ENCODE measurements around the gene NDUFS5. TPM values are rescaled to one million over a fixed set of nuclear protein-coding genes. Genes with fewer than 3 reads are reported as not detected.
"Not testable (repeated sequence)": the region's sequence is repeated elsewhere in the genome, so short reads cannot be mapped to it uniquely, and the experiment has no call there.

Gene NDUFS5
- 427 and 450 TPM in 2 replicates for total RNA-seq (2014; rRNA removed; shearing (Covaris generic))

- DNase-seq (ENCODE audit: low spot score) = peak; percentile 94
Observed at GRCh38 chr1:39026051-39026865, at the start of gene NDUFS5. Gene NDUFS5, plus strand, starts transcription at chr1:39026350. Its CDS starts 2,375 bp downstream, at chr1:39028725.

- DNase-seq (ENCODE audit: low spot score) = not testable (repeated sequence)
Observed at GRCh38 chr1:38977399-38978244, 48.5 kb upstream of the NDUFS5 start.

- not testable (repeated sequence) for DNase-seq (ENCODE audit: low spot score)
Observed at GRCh38 chr1:38978245-38978542, 48.0 kb upstream of the NDUFS5 start.

DNA sequence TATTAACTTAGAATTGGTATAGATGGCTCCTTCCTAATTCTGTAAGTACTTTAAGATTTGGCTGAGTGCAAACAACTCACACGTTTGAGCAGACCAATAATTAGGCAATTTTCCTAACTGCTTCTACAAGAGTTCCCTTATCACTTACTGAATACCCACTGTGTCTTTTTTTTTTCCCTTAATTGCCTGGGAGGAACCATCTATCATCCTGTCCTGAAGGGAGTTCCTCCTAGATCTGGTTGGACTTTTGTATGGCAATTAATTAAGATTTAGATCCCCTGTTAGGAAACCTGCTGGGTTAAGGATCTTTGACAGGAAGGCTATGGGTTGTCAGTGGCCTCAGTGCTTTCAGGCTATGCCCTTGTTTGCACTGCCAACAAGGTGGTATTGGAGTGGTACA lies 46.8 kb upstream of the NDUFS5 start:
- not testable (repeated sequence) for DNase-seq (ENCODE audit: low spot score)

- no peak for DNase-seq (ENCODE audit: low spot score)
Observed at GRCh38 chr1:38989979-38990378, 36.2 kb upstream of the NDUFS5 start.

- DNase-seq (ENCODE audit: low spot score) = peak; percentile 49
Observed at GRCh38 chr1:38990386-38990737, 35.8 kb upstream of the NDUFS5 start.

GRCh38 chr1:38990738-38991637 lies 35.2 kb upstream of the NDUFS5 start, which contains the start of gene AKIRIN1:
Gene AKIRIN1, plus strand, starts transcription at chr1:38991276. Its CDS starts 105 bp downstream, at chr1:38991381.
- DNase-seq (ENCODE audit: low spot score) = peak; percentile 96

DNA sequence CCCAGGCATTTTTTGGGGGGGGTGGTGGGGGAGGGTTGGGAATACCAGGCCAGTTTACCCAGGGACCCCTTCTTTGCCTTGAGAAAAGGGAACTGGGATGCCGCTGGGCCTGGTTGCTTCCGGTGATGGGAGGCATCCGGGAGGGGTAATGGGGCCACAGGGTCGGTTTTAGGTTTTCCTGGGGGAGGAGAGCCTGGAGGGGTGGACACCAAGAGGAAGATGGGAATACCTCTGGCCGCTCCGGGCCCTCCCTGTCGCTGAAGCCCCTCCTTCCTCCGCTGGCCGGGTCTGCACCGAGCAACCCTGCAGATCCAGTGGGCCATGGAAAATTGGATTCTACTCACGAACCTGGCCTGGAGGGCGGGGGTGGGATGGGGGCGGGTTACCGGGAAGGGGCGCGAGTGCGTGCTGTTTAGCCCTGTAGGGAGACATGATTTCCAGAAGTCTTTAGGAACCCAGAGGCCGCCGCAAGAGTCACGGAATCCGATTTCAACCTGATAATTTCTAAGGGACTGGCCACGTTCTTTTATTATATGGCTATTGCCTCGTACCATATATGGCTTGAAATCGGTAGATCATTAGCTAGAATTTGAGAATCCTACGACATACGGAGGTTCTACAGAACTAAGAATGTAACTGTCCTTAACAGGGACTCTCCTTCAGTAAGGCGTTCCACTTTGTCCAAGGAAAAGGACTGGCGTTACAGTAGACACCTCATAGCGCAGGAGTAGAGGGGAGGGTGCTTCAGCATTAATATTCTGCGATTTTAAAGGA lies 34.3 kb upstream of the NDUFS5 start:
- peak; percentile 39 for DNase-seq (ENCODE audit: low spot score)

- peak; percentile 35 for DNase-seq (ENCODE audit: low spot score)
Observed at GRCh38 chr1:38992412-38993111, 33.6 kb upstream of the NDUFS5 start.

GRCh38 chr1:38994196-38994595 lies 32.0 kb upstream of the NDUFS5 start:
- no peak for DNase-seq (ENCODE audit: low spot score)

DNA sequence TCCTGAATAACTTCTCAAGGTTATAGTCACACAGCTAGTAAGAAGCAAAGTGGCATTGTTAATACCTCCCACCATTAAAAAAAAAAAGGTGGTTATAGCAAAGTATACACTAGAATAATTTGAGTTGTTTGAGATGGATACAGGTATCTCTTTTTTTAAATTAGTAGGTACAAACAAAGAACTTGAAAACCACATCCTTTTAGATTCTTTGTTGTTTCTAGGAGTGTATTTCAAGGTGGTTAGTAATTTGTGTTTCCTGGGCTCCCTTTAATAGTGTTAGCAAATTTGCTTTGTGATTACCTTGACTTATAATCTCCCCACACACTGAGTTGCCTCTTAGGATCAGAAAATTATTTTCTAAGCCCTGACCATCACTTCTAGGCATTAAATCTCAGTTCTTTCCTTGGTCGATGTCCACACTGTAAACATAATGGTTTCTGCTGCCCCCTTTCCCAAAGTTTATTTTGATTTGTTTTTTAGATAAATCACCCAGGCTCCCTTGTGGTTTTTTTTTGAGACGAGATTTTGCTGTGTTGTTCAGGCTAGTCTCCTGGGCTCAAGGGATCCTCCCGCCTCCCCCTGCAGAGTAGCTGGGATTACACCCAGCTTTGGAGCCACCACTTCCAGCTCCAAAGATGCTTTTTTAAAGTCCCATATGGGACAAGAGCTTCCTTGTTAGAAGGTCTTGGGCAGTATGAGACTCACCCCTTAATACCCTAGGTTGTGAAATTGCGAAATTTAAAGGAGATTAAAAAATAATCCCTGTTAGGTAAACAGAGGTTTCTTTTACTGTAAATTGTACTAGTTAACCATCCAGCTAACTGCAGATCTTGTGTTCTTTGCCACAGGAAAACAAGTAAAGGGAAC lies 28.9 kb upstream of the NDUFS5 start:
- no peak for DNase-seq (ENCODE audit: low spot score)

- DNase-seq (ENCODE audit: low spot score) = no peak
Observed at GRCh38 chr1:38997901-38998190, 28.3 kb upstream of the NDUFS5 start.

DNA sequence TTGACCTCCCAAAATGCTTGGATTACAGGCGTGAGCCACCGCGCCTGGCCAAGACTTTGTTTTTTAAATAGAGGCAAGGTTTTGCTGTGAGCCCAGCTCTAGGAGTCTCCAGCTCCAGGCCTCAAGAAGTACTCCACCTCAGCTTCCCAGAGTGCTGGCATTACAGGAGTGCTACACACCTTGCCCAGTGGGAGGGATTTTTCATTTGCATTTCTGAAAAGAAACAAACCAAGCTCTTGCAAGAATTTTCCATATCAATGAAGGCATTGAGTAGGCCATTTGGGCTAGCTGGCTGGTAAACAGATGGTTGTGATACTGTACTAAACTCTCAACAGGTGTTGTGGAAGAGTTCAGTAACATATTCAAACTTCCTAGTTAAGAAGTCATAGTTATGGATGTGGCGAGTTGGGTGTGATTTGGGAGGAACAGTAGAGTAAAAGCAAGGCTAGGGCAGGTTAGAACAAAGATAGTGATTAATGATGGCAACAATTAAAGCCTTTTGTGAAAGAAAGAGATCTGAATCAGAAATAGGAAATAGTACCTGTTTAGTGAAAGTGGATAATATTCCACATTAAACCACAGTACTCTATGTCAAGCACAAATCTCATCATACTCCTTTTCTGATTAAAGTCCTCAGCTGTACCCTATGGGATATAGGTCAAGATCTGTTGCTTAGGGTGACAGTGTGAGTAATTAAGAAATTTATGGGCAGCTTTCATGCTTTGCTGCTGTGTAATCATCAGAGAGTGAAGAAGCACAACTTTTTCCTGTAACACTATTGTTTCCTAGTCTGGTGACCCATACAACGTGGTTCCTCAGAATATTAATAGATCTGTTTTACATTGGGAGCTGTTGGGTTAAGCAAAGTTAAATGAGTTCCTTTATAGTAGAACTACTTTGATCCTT lies 24.4 kb upstream of the NDUFS5 start:
- DNase-seq (ENCODE audit: low spot score) = no peak

GRCh38 chr1:39003281-39003680 lies 22.9 kb upstream of the NDUFS5 start:
- DNase-seq (ENCODE audit: low spot score) = no peak

DNA sequence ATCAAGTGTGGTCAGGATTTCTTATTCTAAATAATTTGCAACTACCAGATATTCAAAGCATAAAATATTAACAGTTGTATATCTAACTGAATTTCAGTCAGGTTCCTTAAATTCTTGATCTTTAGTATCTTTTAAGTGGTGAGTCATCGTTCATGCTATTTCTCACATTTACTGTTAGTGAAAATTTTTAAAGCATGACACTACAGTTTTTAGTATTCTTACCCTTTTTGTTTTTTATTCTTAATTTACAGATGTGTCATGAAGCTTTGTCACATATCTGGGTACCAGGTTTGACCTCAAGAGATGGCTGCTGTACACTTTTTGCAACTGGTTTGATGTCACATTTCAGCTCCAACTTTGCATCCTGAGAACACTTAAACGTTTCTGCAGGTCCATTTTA lies 22.4 kb upstream of the NDUFS5 start:
- DNase-seq (ENCODE audit: low spot score) = no peak

DNA sequence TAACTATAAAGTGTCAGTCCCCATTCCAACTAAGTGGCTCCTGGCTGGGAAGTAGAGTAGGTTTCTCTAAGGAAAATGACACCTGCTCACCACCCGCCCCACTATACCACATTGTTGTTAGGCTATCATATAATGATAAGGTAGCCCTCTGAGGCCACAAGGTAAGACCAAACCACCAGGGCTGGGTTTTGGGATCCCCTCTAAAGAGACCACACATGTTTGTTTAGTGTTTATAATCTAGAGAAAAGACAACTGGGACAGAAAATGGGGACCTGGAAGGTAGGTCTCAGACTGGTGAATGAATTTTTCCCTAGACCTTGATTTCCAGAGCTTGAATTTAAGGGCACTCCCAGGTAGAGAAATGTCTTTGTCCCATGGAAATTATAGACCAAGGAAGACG lies 19.9 kb upstream of the NDUFS5 start:
- no peak for DNase-seq (ENCODE audit: low spot score)

GRCh38 chr1:39006726-39007645 lies 19.2 kb upstream of the NDUFS5 start:
- DNase-seq (ENCODE audit: low spot score) = no peak
